ENCODE results near the gene CDC20.

CDC20 gene

DNA sequence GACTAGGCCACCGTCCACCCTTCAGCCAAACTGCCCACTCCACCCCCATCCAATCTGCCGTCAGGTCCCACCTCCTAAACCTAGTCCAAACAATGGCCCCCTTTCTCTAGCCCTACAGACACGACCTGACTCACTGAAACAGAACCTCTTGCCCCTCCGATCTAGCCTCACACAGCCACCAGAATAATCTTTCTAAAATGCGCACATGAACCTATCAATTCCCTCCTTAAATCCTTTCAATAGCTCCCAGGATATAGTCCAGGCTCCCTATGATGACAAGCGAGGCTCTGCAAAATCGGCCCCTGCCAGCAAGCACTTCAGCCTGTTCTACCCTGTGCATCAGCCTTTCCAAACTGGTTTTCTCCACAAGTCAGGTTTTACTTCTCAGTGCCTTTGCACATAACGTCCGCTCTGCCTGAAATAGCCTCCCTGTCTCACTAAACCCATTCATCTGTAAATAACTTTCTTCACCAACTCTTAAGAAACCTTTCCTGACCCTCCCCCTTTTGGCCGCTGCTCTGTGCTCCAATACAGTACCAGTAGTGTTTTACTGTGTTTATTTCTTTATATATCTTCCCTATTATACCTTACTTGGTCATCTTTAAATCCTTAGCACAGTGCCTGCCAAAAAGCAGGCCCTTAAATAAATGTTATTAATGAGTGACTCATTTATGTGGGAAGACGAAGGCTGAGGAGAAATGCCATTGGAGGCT lies 9.0 kb upstream of the CDC20 start:
- no peak for TF ChIP-seq POLR2AphosphoS5 (IDR thresholded peaks at IDR 0.05; ENCODE audit: low read depth, low read length)
- TF ChIP-seq POLR2A (IDR thresholded peaks at IDR 0.05; ENCODE audit: low read depth, low read length), result no peak
- no peak for TF ChIP-seq TAF1 (IDR thresholded peaks at IDR 0.05; ENCODE audit: borderline replicate concordance, low read depth, low read length)
- FAIRE-seq (no peak), DNase-seq (ENCODE audit: insufficient read length) (no peak)

DNA sequence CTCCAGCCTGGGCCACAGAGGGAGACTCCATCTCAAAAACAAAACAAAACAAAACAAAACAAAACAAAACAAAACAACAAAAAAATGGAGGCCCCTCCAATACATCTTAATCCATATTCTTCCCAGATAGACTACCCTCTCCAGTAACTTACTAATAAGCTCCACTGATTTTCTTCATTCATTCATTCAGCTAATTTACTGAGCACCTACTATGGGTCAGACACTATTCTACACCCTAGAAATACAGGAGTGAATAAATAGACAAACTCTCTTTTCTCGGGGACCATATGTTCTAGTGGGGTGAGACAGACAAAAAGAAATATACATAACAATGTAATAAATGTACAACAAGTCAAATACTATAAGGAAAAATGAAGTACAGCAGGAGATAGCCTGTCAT lies 7.8 kb upstream of the CDC20 start:
- FAIRE-seq (no peak), DNase-seq (ENCODE audit: insufficient read length) (no peak)
- TF ChIP-seq POLR2AphosphoS5 (IDR thresholded peaks at IDR 0.05; ENCODE audit: low read depth, low read length) (no peak), TAF1 (IDR thresholded peaks at IDR 0.05; ENCODE audit: borderline replicate concordance, low read depth, low read length) (no peak), POLR2A (IDR thresholded peaks at IDR 0.05; ENCODE audit: low read depth, low read length) (no peak)

DNA sequence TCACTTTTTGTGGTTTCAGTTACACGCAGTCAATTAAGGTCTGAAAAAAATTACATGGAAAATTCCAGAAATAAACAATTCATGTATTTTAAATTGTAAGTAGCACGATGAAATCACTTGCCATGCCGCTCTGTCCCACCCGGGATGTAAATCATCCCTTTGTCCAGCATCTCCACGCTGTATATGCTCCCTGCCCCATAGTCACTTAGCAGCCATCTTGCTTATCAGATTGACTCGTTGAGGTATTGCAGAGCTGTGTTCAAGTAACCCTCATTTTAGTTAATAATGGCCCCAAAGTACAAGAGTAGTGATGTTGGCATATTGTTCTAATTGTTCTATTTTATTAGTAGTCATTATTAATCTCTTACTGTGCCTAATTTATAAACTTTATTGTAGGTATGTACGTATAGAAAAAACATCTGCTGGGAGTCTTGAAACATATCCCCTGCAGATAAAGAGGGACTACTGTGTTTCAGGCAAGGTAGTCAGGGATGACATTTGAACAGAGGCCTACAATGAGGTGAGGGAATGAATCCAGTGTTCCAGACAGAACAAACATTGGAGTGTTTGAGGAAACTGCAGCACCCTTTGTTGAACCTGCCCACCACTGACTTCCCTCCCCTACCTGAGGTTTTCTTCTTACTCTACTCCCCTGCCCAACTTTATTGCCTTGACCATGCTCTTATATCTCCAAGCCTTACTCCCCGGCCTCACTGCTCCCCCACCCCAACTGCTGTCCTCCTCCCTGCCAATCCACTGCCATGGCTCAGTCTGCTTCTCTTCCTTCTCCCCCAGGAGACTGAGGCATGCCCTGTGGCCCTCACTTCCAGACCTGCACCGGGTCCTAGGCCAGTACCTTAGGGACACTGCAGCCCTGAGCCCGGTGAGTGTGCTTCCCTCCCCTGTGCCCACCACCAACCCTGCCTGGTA lies 7.1 kb upstream of the CDC20 start:
- FAIRE-seq, result no peak
- TF ChIP-seq TAF1 (IDR thresholded peaks at IDR 0.05; ENCODE audit: borderline replicate concordance, low read depth, low read length) (no peak), POLR2AphosphoS5 (IDR thresholded peaks at IDR 0.05; ENCODE audit: low read depth, low read length) (no peak), POLR2A (IDR thresholded peaks at IDR 0.05; ENCODE audit: low read depth, low read length) (no peak)
- no peak for DNase-seq (ENCODE audit: insufficient read length)

DNA sequence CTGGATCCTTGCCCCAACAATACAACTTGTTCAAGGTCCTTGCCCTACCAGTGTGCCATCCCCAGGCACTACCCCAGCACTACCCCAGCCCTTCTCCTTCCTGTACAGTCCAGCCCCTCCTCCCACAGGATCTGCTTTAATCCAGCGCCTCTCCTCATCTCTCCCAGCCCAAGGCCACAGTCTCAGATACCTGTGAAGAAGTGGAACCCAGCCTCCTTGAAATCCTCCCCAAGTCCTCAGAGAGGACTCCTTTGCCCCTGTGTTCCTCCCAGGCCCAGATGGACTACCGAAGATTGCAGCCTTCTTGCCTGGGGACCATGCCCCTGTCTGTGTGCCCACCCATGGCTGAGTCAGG lies 6.5 kb upstream of the CDC20 start:
- no peak for DNase-seq (ENCODE audit: insufficient read length)
- TF ChIP-seq POLR2AphosphoS5 (IDR thresholded peaks at IDR 0.05; ENCODE audit: low read depth, low read length), result no peak
- FAIRE-seq, result no peak

DNA sequence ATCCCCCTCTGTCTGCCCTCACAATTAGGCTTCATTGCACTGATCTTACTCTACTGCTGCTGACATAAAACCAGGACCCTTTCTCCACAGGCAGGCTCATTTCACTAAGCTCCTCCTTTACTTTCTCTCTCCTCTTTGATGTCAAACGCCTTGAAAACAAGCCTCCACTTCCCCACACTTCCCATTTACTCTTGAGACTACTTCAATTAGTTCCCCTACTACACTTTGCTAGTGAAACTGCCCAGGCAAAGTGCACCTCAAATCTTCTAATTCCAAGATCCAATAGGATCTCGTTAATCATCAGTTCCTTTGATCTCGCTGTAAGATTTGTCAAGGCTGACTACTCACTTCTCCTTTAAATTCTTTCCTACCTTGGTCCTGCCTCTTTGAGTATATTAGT lies 5.9 kb upstream of the CDC20 start:
- FAIRE-seq (no peak), DNase-seq (ENCODE audit: insufficient read length) (no peak)
- TF ChIP-seq TAF1 (IDR thresholded peaks at IDR 0.05; ENCODE audit: borderline replicate concordance, low read depth, low read length) (no peak), POLR2AphosphoS5 (IDR thresholded peaks at IDR 0.05; ENCODE audit: low read depth, low read length) (no peak), POLR2A (IDR thresholded peaks at IDR 0.05; ENCODE audit: low read depth, low read length) (no peak)

DNA sequence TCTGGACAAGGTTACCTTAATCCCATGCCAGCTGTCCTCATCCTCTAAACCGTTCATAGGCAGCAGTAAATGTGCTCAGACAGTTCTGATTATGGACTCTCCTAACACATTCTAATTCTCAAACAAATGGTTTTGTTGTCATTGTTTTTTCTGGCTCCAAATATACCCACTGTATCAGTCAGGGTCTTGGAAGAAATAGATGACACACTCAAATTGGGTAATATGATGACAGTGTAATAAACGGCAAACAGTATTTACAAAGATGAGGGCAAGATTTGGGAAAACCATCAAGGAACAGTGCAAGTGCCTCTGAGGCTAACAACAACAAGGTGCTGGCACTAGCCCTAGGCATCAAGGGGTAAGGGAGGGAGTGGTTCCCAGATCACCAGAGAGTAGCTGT lies 4.3 kb upstream of the CDC20 start:
- TF ChIP-seq POLR2A (IDR thresholded peaks at IDR 0.05; ENCODE audit: low read depth, low read length), result no peak
- no peak for TF ChIP-seq TAF1 (IDR thresholded peaks at IDR 0.05; ENCODE audit: borderline replicate concordance, low read depth, low read length)
- no peak for TF ChIP-seq POLR2AphosphoS5 (IDR thresholded peaks at IDR 0.05; ENCODE audit: low read depth, low read length)
- FAIRE-seq (no peak), DNase-seq (ENCODE audit: insufficient read length) (no peak)

DNA sequence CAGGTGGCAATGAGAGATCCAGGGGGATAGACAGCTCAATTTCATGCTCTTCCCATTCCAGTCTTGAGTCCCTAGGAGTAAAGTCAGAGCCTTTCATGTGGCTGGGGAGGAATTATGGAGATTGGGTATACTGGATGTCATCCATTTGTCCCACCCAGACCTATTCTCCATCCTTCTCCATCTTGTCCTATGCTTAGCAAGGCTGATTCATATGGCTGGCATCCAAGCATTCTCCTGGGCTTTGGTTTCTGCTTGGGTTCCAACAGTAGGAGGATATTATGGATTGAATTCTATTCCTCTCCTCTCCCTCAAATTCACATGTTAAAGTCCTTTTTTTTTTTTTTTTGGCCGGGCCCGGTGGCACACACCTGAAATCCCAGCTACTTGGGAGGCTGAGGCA lies 3.8 kb upstream of the CDC20 start:
- TF ChIP-seq TAF1 (IDR thresholded peaks at IDR 0.05; ENCODE audit: borderline replicate concordance, low read depth, low read length) (no peak), POLR2A (IDR thresholded peaks at IDR 0.05; ENCODE audit: low read depth, low read length) (no peak), POLR2AphosphoS5 (IDR thresholded peaks at IDR 0.05; ENCODE audit: low read depth, low read length) (no peak)
- DNase-seq (ENCODE audit: insufficient read length) (no peak), FAIRE-seq (no peak)

DNA sequence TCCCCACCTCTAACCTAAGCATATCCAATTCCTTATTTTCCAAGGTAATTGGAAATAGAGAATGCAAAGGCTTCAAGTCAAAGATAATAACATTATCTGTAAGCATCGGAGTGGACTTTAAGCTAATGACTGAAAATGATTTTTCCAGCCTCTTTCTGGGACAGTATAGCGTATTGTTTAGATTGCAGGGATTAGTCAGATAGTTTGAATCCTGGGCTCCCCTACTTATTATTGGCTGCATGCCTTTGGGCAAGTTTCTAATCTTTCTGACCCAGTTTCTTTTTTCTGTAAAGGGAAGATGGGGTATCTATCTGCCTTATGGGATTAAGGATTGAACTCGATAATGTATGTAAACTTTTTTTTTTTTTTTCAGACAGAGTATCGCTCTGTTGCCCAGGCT lies 1.5 kb upstream of the CDC20 start:
- no peak for DNase-seq (ENCODE audit: insufficient read length)
- TF ChIP-seq TAF1 (IDR thresholded peaks at IDR 0.05; ENCODE audit: borderline replicate concordance, low read depth, low read length), result no peak
- TF ChIP-seq POLR2AphosphoS5 (IDR thresholded peaks at IDR 0.05; ENCODE audit: low read depth, low read length), result no peak
- TF ChIP-seq POLR2A (IDR thresholded peaks at IDR 0.05; ENCODE audit: low read depth, low read length), result no peak
- FAIRE-seq, result no peak

DNA sequence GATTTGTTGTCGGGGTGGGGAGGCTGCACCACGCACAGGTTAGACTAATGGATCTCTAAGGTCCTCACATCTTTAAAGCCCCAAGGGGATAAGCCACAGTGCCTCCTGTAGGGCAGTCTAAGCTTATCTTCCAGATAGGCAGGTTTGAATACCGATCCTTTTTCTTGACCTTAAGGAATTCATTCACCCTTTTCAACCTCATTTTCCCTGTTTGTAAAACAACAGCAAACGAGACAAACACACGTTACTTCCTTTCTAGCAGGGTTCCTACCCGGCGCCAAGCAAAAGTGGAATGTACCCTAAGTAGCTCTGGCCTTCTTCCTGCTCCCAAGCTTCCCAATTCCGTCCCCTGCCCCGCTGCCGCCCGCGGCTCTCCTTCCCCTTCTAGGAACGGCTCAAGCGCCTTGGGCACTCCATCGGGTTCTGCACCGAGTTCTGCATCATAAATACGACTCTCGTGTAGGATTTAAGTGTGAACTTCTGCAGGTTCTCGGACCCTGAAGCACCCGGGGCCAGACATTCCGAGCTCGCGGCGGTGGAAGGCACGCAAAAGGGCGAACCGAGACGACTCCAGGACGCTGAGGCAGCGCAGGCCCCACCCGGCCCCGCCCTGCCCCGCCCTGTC lies 548 bp upstream of the CDC20 start:
- TF ChIP-seq POLR2AphosphoS5 (IDR thresholded peaks at IDR 0.05; ENCODE audit: low read depth, low read length) (no peak), POLR2A (IDR thresholded peaks at IDR 0.05; ENCODE audit: low read depth, low read length) (peak; percentile 72), TAF1 (IDR thresholded peaks at IDR 0.05; ENCODE audit: borderline replicate concordance, low read depth, low read length) (0 out of 2 replicates have a peak, but pooled peaks have one; percentile 45)
- peak; percentile 39 for DNase-seq (ENCODE audit: insufficient read length)
- FAIRE-seq, result peak; percentile 70

DNA sequence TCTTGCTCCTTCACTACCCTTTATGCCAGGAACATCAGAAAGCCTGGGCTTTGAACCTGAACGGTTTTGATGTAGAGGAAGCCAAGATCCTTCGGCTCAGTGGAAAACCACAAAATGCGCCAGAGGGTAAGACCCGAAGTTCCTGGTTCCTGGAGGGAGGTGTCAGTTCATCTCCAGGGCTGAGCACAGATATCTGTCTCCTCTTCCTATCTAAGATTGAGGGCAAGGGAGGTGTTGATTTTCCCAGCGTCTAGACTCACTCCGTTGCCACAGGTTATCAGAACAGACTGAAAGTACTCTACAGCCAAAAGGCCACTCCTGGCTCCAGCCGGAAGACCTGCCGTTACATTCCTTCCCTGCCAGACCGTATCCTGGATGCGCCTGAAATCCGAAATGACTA lies 915 bp downstream of the CDC20 start:
- FAIRE-seq (no peak), DNase-seq (ENCODE audit: insufficient read length) (no peak)
- TF ChIP-seq POLR2AphosphoS5 (IDR thresholded peaks at IDR 0.05; ENCODE audit: low read depth, low read length) (no peak), TAF1 (IDR thresholded peaks at IDR 0.05; ENCODE audit: borderline replicate concordance, low read depth, low read length) (no peak), POLR2A (IDR thresholded peaks at IDR 0.05; ENCODE audit: low read depth, low read length) (no peak)

DNA sequence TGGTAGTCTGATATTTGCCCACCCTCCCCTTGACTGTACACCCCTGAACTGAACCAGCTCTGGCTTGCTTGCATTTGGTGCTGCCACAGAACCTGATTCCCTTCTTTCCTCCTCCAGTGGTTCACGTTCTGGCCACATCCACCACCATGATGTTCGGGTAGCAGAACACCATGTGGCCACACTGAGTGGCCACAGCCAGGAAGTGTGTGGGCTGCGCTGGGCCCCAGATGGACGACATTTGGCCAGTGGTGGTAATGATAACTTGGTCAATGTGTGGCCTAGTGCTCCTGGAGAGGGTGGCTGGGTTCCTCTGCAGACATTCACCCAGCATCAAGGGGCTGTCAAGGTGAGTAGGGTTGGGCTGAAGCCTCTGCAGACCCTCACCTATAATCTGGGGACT lies 1.8 kb downstream of the CDC20 start:
- no peak for DNase-seq (ENCODE audit: insufficient read length)
- no peak for FAIRE-seq

More for the DNA sequence above, 1.8 kb downstream of the CDC20 start:
- TF ChIP-seq POLR2A (IDR thresholded peaks at IDR 0.05; ENCODE audit: low read depth, low read length) (no peak), TAF1 (IDR thresholded peaks at IDR 0.05; ENCODE audit: borderline replicate concordance, low read depth, low read length) (no peak), POLR2AphosphoS5 (IDR thresholded peaks at IDR 0.05; ENCODE audit: low read depth, low read length) (peak; percentile 19; the same call in 1 of the 2 replicates)

Measured in GM12892 (cell line).